WTC11 (cell line): ENCODE measurements around the gene CNIH3. TPM values are rescaled to one million over a fixed set of nuclear protein-coding genes. Genes with fewer than 3 reads are reported as not detected.

Experiments used
- ATAC-seq: fragments of 200-7000 bp; cut with Tn5 transposase; 2 replicates; pipeline ENCODE4 v1.10.0; 2021; ENCODE audit warnings: mild to moderate bottlenecking, moderate library complexity
- CTCF ChIA-PET: fragments of 300-600 bp; sonication (Branson Sonifier 250); formaldehyde crosslinking; loops from one replicate; lab custom pipeline; 2021; ENCODE audit warnings: antibody characterized with exemption; lab: Charles Lee
- POLR2A ChIA-PET: fragments of 350-600 bp; sonication (Branson Sonifier 250); formaldehyde crosslinking; loops from one replicate; lab custom pipeline; 2021; ENCODE audit warnings: antibody characterized with exemption; lab: Charles Lee
- DNase-seq: peaks from one replicate; pipeline ENCODE4 v3.0.0; 2021; ENCODE audit warnings: low spot score
- H3K27ac Mint-ChIP-seq: 2 replicates; pipeline ENCODE4 v1.8.0; 2021; ENCODE audit warnings: mixed read lengths
- H3K27me3 Mint-ChIP-seq: 2 replicates; pipeline ENCODE4 v1.8.0; 2021; ENCODE audit warnings: low read depth, mild to moderate bottlenecking, moderate library complexity, mixed read lengths
- H3K36me3 Mint-ChIP-seq: 2 replicates; pipeline ENCODE4 v1.8.0; 2021; ENCODE audit warnings: mixed read lengths
- H3K4me1 Mint-ChIP-seq: 2 replicates; pipeline ENCODE4 v1.8.0; 2022; ENCODE audit warnings: mixed read lengths
- H3K4me3 Mint-ChIP-seq: 2 replicates; pipeline ENCODE4 v1.8.0; 2021; ENCODE audit warnings: mild to moderate bottlenecking, moderate library complexity, mixed read lengths
- H3K9me3 Mint-ChIP-seq: 2 replicates; pipeline ENCODE4 v1.8.0; 2021; ENCODE audit warnings: mixed read lengths
- AR ChIP-seq: fragments of 250-450 bp; sonication (Bioruptor Pico); IDR thresholded peaks from 2 replicates; pipeline ENCODE4 v1.9.0; 2021; ENCODE audit warnings: mild to moderate bottlenecking
- ELF4 ChIP-seq: sonication (generic); formaldehyde crosslinking; IDR thresholded peaks from 2 replicates; pipeline ENCODE4 v1.8.1; 2022; ENCODE audit warnings: low read depth, mild to moderate bottlenecking, moderate library complexity, missing genetic modification reagents
- EMX1 ChIP-seq: fragments of 250-450 bp; sonication (Bioruptor Pico); IDR thresholded peaks from 2 replicates; pipeline ENCODE4 v1.8.0; 2021; ENCODE audit warnings: mild to moderate bottlenecking
- ERG ChIP-seq: fragments of 250-450 bp; sonication (Bioruptor Pico); IDR thresholded peaks from 2 replicates; pipeline ENCODE4 v1.8.0; 2021; ENCODE audit warnings: mild to moderate bottlenecking
- FOXP1 ChIP-seq: sonication (generic); formaldehyde crosslinking; IDR thresholded peaks from 2 replicates; pipeline ENCODE4 v1.8.0; 2022; ENCODE audit warnings: missing genetic modification reagents, mild to moderate bottlenecking, moderate library complexity, borderline replicate concordance
- FOXP4 ChIP-seq: sonication (generic); formaldehyde crosslinking; IDR thresholded peaks from 2 replicates; pipeline ENCODE4 v1.8.0; 2022; ENCODE audit warnings: mild to moderate bottlenecking, missing genetic modification reagents
- HMGA2 ChIP-seq: fragments of 250-450 bp; sonication (Bioruptor Pico); IDR thresholded peaks from 2 replicates; pipeline ENCODE4 v1.4.0; 2021; ENCODE audit warnings: mild to moderate bottlenecking, moderate library complexity
- MYBL2 ChIP-seq: sonication (generic); formaldehyde crosslinking; IDR thresholded peaks from 2 replicates; pipeline ENCODE4 v1.8.1; 2023; ENCODE audit warnings: mild to moderate bottlenecking, moderate library complexity, missing genetic modification reagents
- NFATC4 ChIP-seq: fragments of 250-450 bp; sonication (Bioruptor Pico); IDR thresholded peaks from 2 replicates; pipeline ENCODE4 v1.9.0; 2021; ENCODE audit warnings: mild to moderate bottlenecking
- NR1H2 ChIP-seq: sonication (generic); formaldehyde crosslinking; IDR thresholded peaks from 2 replicates; pipeline ENCODE4 v1.9.0; 2021; ENCODE audit warnings: mild to moderate bottlenecking, moderate library complexity, missing genetic modification reagents
- NR2C2 ChIP-seq: sonication (generic); formaldehyde crosslinking; IDR thresholded peaks from 2 replicates; pipeline ENCODE4 v1.8.0; 2022; ENCODE audit warnings: mild to moderate bottlenecking, missing genetic modification reagents
- OVOL2 ChIP-seq: fragments of 250-450 bp; sonication (Bioruptor Pico); IDR thresholded peaks from 2 replicates; pipeline ENCODE4 v1.9.0; 2021; ENCODE audit warnings: mild to moderate bottlenecking, borderline replicate concordance
- PRRX2 ChIP-seq: fragments of 250-450 bp; sonication (Bioruptor Pico); IDR thresholded peaks from 2 replicates; pipeline ENCODE4 v1.8.0; 2021; ENCODE audit warnings: mild to moderate bottlenecking
- SP1 ChIP-seq: sonication (generic); formaldehyde crosslinking; conservative IDR thresholded peaks from 2 replicates; pipeline ENCODE4 v1.8.1; 2022; ENCODE audit warnings: missing genetic modification reagents
- STAT6 ChIP-seq: sonication (generic); formaldehyde crosslinking; conservative IDR thresholded peaks from 2 replicates; pipeline ENCODE4 v1.8.1; 2023; ENCODE audit warnings: mild to moderate bottlenecking, low read depth, missing genetic modification reagents, moderate library complexity
- TEAD1 ChIP-seq: sonication (generic); formaldehyde crosslinking; IDR thresholded peaks from 2 replicates; pipeline ENCODE4 v1.8.0; 2022; ENCODE audit warnings: mild to moderate bottlenecking, missing genetic modification reagents
- TEAD4 ChIP-seq: sonication (generic); formaldehyde crosslinking; IDR thresholded peaks from 2 replicates; pipeline ENCODE4 v1.8.0; 2022; ENCODE audit warnings: mild to moderate bottlenecking, missing genetic modification reagents
- TP53 ChIP-seq: sonication (generic); formaldehyde crosslinking; IDR thresholded peaks from 2 replicates; pipeline ENCODE4 v1.8.1; 2023; ENCODE audit warnings: mild to moderate bottlenecking, missing genetic modification reagents
- USF2 ChIP-seq: sonication (generic); formaldehyde crosslinking; IDR thresholded peaks from 2 replicates; pipeline ENCODE4 v1.8.1; 2023; ENCODE audit warnings: mild to moderate bottlenecking, missing genetic modification reagents, moderate library complexity
- ZNF138 ChIP-seq: sonication (generic); formaldehyde crosslinking; conservative IDR thresholded peaks from 2 replicates; pipeline ENCODE4 v1.8.1; 2022; ENCODE audit warnings: mild to moderate bottlenecking, moderate library complexity, missing genetic modification reagents
- ZNF219 ChIP-seq: sonication (generic); formaldehyde crosslinking; IDR thresholded peaks from 2 replicates; pipeline ENCODE4 v1.8.0; 2023; ENCODE audit warnings: missing genetic modification reagents, mild to moderate bottlenecking, borderline replicate concordance
- ZNF232 ChIP-seq: sonication (generic); formaldehyde crosslinking; IDR thresholded peaks from 2 replicates; pipeline ENCODE4 v1.8.0; 2022; ENCODE audit warnings: mild to moderate bottlenecking, missing genetic modification reagents
- ZNF263 ChIP-seq: sonication (generic); formaldehyde crosslinking; IDR thresholded peaks from 2 replicates; pipeline ENCODE4 v1.8.1; 2022; ENCODE audit warnings: low read depth, mild to moderate bottlenecking, moderate library complexity, missing genetic modification reagents
- total RNA-seq: library from RNA; stranded (reverse); gene quantifications from 3 replicates; pipeline ENCODE4 v1.2.3, GENCODE V29; 2021

CNIH3 gene
- total RNA-seq, 1 experiment from 2014 or later = 8.1 TPM

- Mint-ChIP-seq H3K9me3 (peaks cover 18% of the 10 kb centered on the region), H3K27ac (peak overlapping the region; percentile 58), H3K36me3 (peaks cover 24% of the 10 kb centered on the region), H3K27me3 (peaks cover 45% of the 10 kb centered on the region), H3K4me1 (peaks cover 66% of the 10 kb centered on the region), H3K4me3 (no peak overlapping the region)
- ATAC-seq (peak; percentile 79), DNase-seq (no peak)
- POLR2A ChIA-PET = no interaction called here
- TF ChIP-seq TEAD1 (CRISPR knock-in tag) (0 out of 2 replicates have a peak, but pooled peaks have one; percentile 44), ZNF138 (no peak), NR2C2 (CRISPR knock-in tag) (no peak), SP1 (CRISPR knock-in tag) (0 out of 2 replicates have a peak, but pooled peaks have one; percentile 27)
- CTCF ChIA-PET = interaction anchor here (0.5 to 1.5 kb wide), 9 partner anchors 9 to 315 kb away, joined by 3 to 6 read pairs (median 4); no protein-coding TSS in a partner anchor
Measured at GRCh38 chr1:224607188-224608148, 8.6 kb upstream of the CNIH3 start.

GRCh38 chr1:224609333-224609732, 6.8 kb upstream of the CNIH3 start:
- DNase-seq = no peak
- no peak overlapping the region for H3K27ac Mint-ChIP-seq

More at GRCh38 chr1:224609333-224609732, 6.8 kb upstream of the CNIH3 start:
- ChIA-PET CTCF (interaction anchor here (1.5 kb wide), 1 partner anchor 35 kb away, joined by 3 read pairs; no protein-coding TSS in a partner anchor), POLR2A (no interaction called here)
- Mint-ChIP-seq H3K9me3 (peaks cover 18% of the 10 kb centered on the region), H3K27me3 (peaks cover 61% of the 10 kb centered on the region), H3K4me1 (peaks cover 54% of the 10 kb centered on the region), H3K36me3 (peaks cover 24% of the 10 kb centered on the region), H3K4me3 (no peak overlapping the region)
- TF ChIP-seq HMGA2 (CRISPR knock-in tag) (no peak), AR (CRISPR knock-in tag) (no peak), TP53 (CRISPR knock-in tag) (no peak), ERG (CRISPR knock-in tag) (no peak), FOXP4 (CRISPR knock-in tag) (no peak), ZNF138 (no peak), MYBL2 (CRISPR knock-in tag) (no peak), OVOL2 (CRISPR knock-in tag) (no peak), STAT6 (CRISPR knock-in tag) (no peak), FOXP1 (no peak), NR1H2 (CRISPR knock-in tag) (no peak), PRRX2 (no peak), EMX1 (CRISPR knock-in tag) (no peak), NFATC4 (no peak), USF2 (CRISPR knock-in tag) (no peak), ZNF232 (CRISPR knock-in tag) (no peak), ZNF263 (no peak), ELF4 (CRISPR knock-in tag) (no peak), ZNF219 (CRISPR knock-in tag) (no peak), TEAD4 (CRISPR knock-in tag) (no peak)
- ATAC-seq = no peak
